Measurements from ENCODE around the gene C12orf42.

C12orf42 gene

GRCh38 chr12:103495469-103496456 is at the start of gene C12orf42:
Gene C12orf42 (minus strand): TSS chr12:103495968. CDS start chr12:103478426, 17,542 bp downstream.
- peak; percentile 51 for TF ChIP-seq CTCF (IDR thresholded peaks at IDR 0.05; ENCODE audit: insufficient read depth, low read length, missing control alignments)
- DNase-seq (ENCODE audit: low read depth, low spot score), result no peak
- peak within 1 kb of the TSS; percentile 21; the same call in 1 of the 2 replicates for H3K4me3 ChIP-seq (ENCODE audit: low read depth, low read length)
- ChIA-PET POLR2A (no interaction called here), CTCF (interaction anchor here (0.7 to 2.2 kb wide), 7 partner anchors 9 to 375 kb away, joined by 3 to 24 read pairs (median 4); no protein-coding TSS in a partner anchor)

- POLR2A ChIA-PET, result no interaction called here
- no peak overlapping the region for H3K4me3 ChIP-seq (ENCODE audit: low read depth, low read length)
- TF ChIP-seq CTCF (IDR thresholded peaks at IDR 0.05; ENCODE audit: insufficient read depth, low read length, missing control alignments), result no peak
- no peak for DNase-seq (ENCODE audit: low read depth, low spot score)
- CTCF ChIA-PET, result interaction anchor here (1.1 to 3.7 kb wide), 2 partner anchors 592 to 659 kb away, joined by 4 to 17 read pairs; no protein-coding TSS in a partner anchor
Observed at GRCh38 chr12:103542078-103542477, 46.3 kb upstream of the C12orf42 start.

GRCh38 chr12:103540319-103540718 is 44.6 kb upstream of the C12orf42 start:
- POLR2A ChIA-PET, result no interaction called here
- no peak for TF ChIP-seq CTCF (IDR thresholded peaks at IDR 0.05; ENCODE audit: insufficient read depth, low read length, missing control alignments)
- DNase-seq (ENCODE audit: low read depth, low spot score), result no peak
- CTCF ChIA-PET, result interaction anchor here (1.3 to 3.7 kb wide), 2 partner anchors 8 to 591 kb away, joined by 6 to 17 read pairs; no protein-coding TSS in a partner anchor
- no peak overlapping the region for H3K4me3 ChIP-seq (ENCODE audit: low read depth, low read length)

- DNase-seq (ENCODE audit: low read depth, low spot score), result no peak
- TF ChIP-seq CTCF (IDR thresholded peaks at IDR 0.05; ENCODE audit: insufficient read depth, low read length, missing control alignments), result no peak
- H3K4me3 ChIP-seq (ENCODE audit: low read depth, low read length), result no peak overlapping the region
- ChIA-PET POLR2A (no interaction called here), CTCF (interaction anchor here (2.3 kb wide), 1 partner anchor 10 kb away, joined by 15 read pairs; no protein-coding TSS in a partner anchor)
Observed at GRCh38 chr12:103538397-103538796, 42.6 kb upstream of the C12orf42 start.

GRCh38 chr12:103530307-103531066 is 34.7 kb upstream of the C12orf42 start:
- CTCF ChIA-PET, result interaction anchor here (1.6 to 2.0 kb wide), 2 partner anchors 18 to 34 kb away, joined by 4 to 8 read pairs; no protein-coding TSS in a partner anchor
- no peak for DNase-seq (ENCODE audit: low read depth, low spot score)
- TF ChIP-seq CTCF (IDR thresholded peaks at IDR 0.05; ENCODE audit: insufficient read depth, low read length, missing control alignments), result no peak
- POLR2A ChIA-PET, result no interaction called here
- no peak overlapping the region for H3K4me3 ChIP-seq (ENCODE audit: low read depth, low read length)

Data from AG04449 (cell line).